Measurements from ENCODE around the gene NDST3.
A peak's percentile ranks its signal among the peaks of the same experiment; 100 is the strongest.
"Not testable (repeated sequence)": the region's sequence is repeated elsewhere in the genome, so short reads cannot be mapped to it uniquely, and the experiment has no call there.

The NDST3 gene

GRCh38 chr4:118177126-118177525, 142.8 kb downstream of the NDST3 start:
- no peak for DNase-seq (ENCODE audit: low spot score)

- no peak for DNase-seq (ENCODE audit: low spot score)
These were observed 146.5 kb downstream of the NDST3 start for GRCh38 chr4:118180776-118181175.

GRCh38 chr4:118190903-118191302, 156.6 kb downstream of the NDST3 start:
- DNase-seq (ENCODE audit: low spot score): no peak

- DNase-seq (ENCODE audit: low spot score): no peak
These were observed 159.1 kb downstream of the NDST3 start for GRCh38 chr4:118193421-118193820.

- DNase-seq (ENCODE audit: low spot score): no peak
These were observed 172.3 kb downstream of the NDST3 start for GRCh38 chr4:118206627-118207026.

GRCh38 chr4:118213101-118213500, 178.8 kb downstream of the NDST3 start:
- no peak for DNase-seq (ENCODE audit: low spot score)

- DNase-seq (ENCODE audit: low spot score): no peak
These were observed 181.5 kb downstream of the NDST3 start for GRCh38 chr4:118215826-118216225.

GRCh38 chr4:118221227-118221800, 187.0 kb downstream of the NDST3 start:
- DNase-seq (ENCODE audit: low spot score): no peak

GRCh38 chr4:118224243-118224829, 190.1 kb downstream of the NDST3 start:
- peak; percentile 75 for DNase-seq (ENCODE audit: low spot score)

- no peak for DNase-seq (ENCODE audit: low spot score)
These were observed 191.2 kb downstream of the NDST3 start for GRCh38 chr4:118225511-118225910.

GRCh38 chr4:118226311-118227010, 192.2 kb downstream of the NDST3 start:
- no peak for DNase-seq (ENCODE audit: low spot score)

- DNase-seq (ENCODE audit: low spot score): no peak
These were observed 201.4 kb downstream of the NDST3 start for GRCh38 chr4:118235566-118236120.

GRCh38 chr4:118237531-118237930, 203.2 kb downstream of the NDST3 start:
- DNase-seq (ENCODE audit: low spot score): no peak

- DNase-seq (ENCODE audit: low spot score): no peak
These were observed 215.6 kb downstream of the NDST3 start for GRCh38 chr4:118249890-118250289.

GRCh38 chr4:118254368-118254767, 220.1 kb downstream of the NDST3 start:
- no peak for DNase-seq (ENCODE audit: low spot score)

- no peak for DNase-seq (ENCODE audit: low spot score)
These were observed 224.8 kb downstream of the NDST3 start for GRCh38 chr4:118259111-118259510.

- DNase-seq (ENCODE audit: low spot score): no peak
These were observed 226.0 kb downstream of the NDST3 start for GRCh38 chr4:118260309-118260708.

- no peak for DNase-seq (ENCODE audit: low spot score)
These were observed 229.8 kb downstream of the NDST3 start for GRCh38 chr4:118264096-118264495.

GRCh38 chr4:118265312-118266144, 231.2 kb downstream of the NDST3 start:
- DNase-seq (ENCODE audit: low spot score): no peak

GRCh38 chr4:118266145-118266496, 231.8 kb downstream of the NDST3 start:
- DNase-seq (ENCODE audit: low spot score): not testable (repeated sequence)

GRCh38 chr4:118268780-118269179, 234.5 kb downstream of the NDST3 start:
- no peak for DNase-seq (ENCODE audit: low spot score)

- peak; percentile 70 for DNase-seq (ENCODE audit: low spot score)
These were observed 236.2 kb downstream of the NDST3 start for GRCh38 chr4:118270492-118270891.
